Measurements from ENCODE around the gene ZMYND8. TPM values are rescaled to one million over a fixed set of nuclear protein-coding genes. Genes with fewer than 3 reads are reported as not detected.
A peak's percentile ranks its signal among the peaks of the same experiment; 100 is the strongest.

ZMYND8 gene
- polyA plus RNA-seq, 4 donors: 9.2 to 27.1 (median 16.3) TPM

- Histone ChIP-seq H3K36me3 (ENCODE audit: control insufficient read depth in 3 of 3, insufficient read depth in 2 of 3, low read depth in 1 of 3, low read length in 3 of 3) (peaks cover 8 to 43% (median 27%) of the 10 kb centered on the region in 3 donors), H3K4me3 (ENCODE audit: low read depth in 1 of 3, low read length in 3 of 3) (no peak overlapping the region), H3K9me3 (ENCODE audit: control insufficient read depth in 2 of 2, insufficient read depth in 1 of 2, low read depth in 1 of 2, low read length in 1 of 2) (no peaks in the 10 kb centered on the region), H3K27ac (ENCODE audit: low read depth in 1 of 3, low read length in 2 of 3) (no peak overlapping the region), H3K4me1 (ENCODE audit: control insufficient read depth in 3 of 3, insufficient read depth in 2 of 3, low read depth in 1 of 3, low read length in 2 of 3) (no peaks in the 10 kb centered on the region), H3K27me3 (ENCODE audit: control insufficient read depth in 3 of 3, insufficient read depth in 3 of 3, low read length in 3 of 3) (no peaks in the 10 kb centered on the region)
- no peak for DNase-seq
- WGBS, 3 donors: 90 to 93% (median 92%) methylated on average over 5 of the region's 5 CpGs
- no peak for FAIRE-seq
Measured at GRCh38 chr20:47286681-47287080, 69.8 kb downstream of the ZMYND8 start.

DNA sequence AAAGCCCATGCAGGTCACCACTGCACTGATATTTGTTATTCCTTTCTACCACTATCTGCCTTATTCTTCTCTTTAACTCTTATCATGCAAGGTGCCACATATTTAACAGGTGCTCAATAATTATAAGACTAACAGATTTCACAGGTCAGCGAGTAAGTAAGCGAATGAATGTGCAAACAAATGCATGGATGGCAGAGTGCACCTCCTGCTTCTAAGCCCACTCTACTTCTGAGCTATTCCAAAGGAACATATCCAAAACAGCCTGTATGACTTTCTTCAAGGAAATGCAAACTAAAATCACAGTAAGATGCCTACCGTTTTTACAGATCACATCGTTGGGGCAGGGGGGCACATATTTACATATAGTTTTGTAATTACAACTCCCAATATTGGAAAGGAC, 71.3 kb downstream of the ZMYND8 start:
- Histone ChIP-seq H3K27ac (ENCODE audit: low read depth in 1 of 3, low read length in 2 of 3) (no peak overlapping the region), H3K9me3 (ENCODE audit: control insufficient read depth in 2 of 2, insufficient read depth in 1 of 2, low read depth in 1 of 2, low read length in 1 of 2) (no peaks in the 10 kb centered on the region), H3K4me1 (ENCODE audit: control insufficient read depth in 3 of 3, insufficient read depth in 2 of 3, low read depth in 1 of 3, low read length in 2 of 3) (no peaks in the 10 kb centered on the region), H3K4me3 (ENCODE audit: low read depth in 1 of 3, low read length in 3 of 3) (no peak overlapping the region), H3K27me3 (ENCODE audit: control insufficient read depth in 3 of 3, insufficient read depth in 3 of 3, low read length in 3 of 3) (no peaks in the 10 kb centered on the region), H3K36me3 (ENCODE audit: control insufficient read depth in 3 of 3, insufficient read depth in 2 of 3, low read depth in 1 of 3, low read length in 3 of 3) (peaks cover 6 to 51% (median 24%) of the 10 kb centered on the region in 3 donors)
- no peak for DNase-seq
- WGBS, 3 donors: 88 to 90% (median 88%) methylated on average over 4 of the region's 4 CpGs
- no peak for FAIRE-seq

DNA sequence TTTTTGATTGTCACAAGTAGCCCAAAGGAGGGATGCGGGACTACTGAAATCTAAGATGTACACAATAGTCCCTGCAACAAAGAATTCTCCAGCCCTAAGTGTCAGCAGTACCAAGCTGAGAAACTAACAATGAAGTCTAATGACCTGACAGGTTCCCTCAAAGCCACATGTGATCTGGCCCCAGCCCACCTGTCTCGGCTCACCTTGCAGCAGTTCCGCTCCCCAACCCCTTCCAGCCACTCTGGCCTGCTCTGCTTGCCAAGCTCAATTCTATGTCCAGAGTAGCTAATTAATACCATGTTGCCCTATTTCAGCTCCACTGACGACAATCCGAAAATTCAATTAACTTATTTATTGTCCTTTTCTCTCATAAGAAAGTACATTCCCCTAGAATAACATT, 72.1 kb downstream of the ZMYND8 start:
- Histone ChIP-seq H3K36me3 (ENCODE audit: control insufficient read depth in 3 of 3, insufficient read depth in 2 of 3, low read depth in 1 of 3, low read length in 3 of 3) (peaks cover 7 to 57% (median 24%) of the 10 kb centered on the region in 3 donors), H3K4me1 (ENCODE audit: control insufficient read depth in 3 of 3, insufficient read depth in 2 of 3, low read depth in 1 of 3, low read length in 2 of 3) (no peaks in the 10 kb centered on the region), H3K9me3 (ENCODE audit: control insufficient read depth in 2 of 2, insufficient read depth in 1 of 2, low read depth in 1 of 2, low read length in 1 of 2) (no peaks in the 10 kb centered on the region), H3K27me3 (ENCODE audit: control insufficient read depth in 3 of 3, insufficient read depth in 3 of 3, low read length in 3 of 3) (no peaks in the 10 kb centered on the region), H3K27ac (ENCODE audit: low read depth in 1 of 3, low read length in 2 of 3) (no peak overlapping the region), H3K4me3 (ENCODE audit: low read depth in 1 of 3, low read length in 3 of 3) (no peak overlapping the region)
- FAIRE-seq (no peak), DNase-seq (no peak)
- WGBS, 3 donors: 97 to 98% (median 98%) methylated on average over 5 of the region's 5 CpGs

- Histone ChIP-seq H3K36me3 (ENCODE audit: control insufficient read depth in 3 of 3, insufficient read depth in 2 of 3, low read depth in 1 of 3, low read length in 3 of 3) (peaks cover 7 to 61% (median 21%) of the 10 kb centered on the region in 3 donors), H3K27ac (ENCODE audit: low read depth in 1 of 3, low read length in 2 of 3) (no peak overlapping the region), H3K27me3 (ENCODE audit: control insufficient read depth in 3 of 3, insufficient read depth in 3 of 3, low read length in 3 of 3) (no peaks in the 10 kb centered on the region), H3K4me1 (ENCODE audit: control insufficient read depth in 3 of 3, insufficient read depth in 2 of 3, low read depth in 1 of 3, low read length in 2 of 3) (no peaks in the 10 kb centered on the region), H3K9me3 (ENCODE audit: control insufficient read depth in 2 of 2, insufficient read depth in 1 of 2, low read depth in 1 of 2, low read length in 1 of 2) (no peaks in the 10 kb centered on the region), H3K4me3 (ENCODE audit: low read depth in 1 of 3, low read length in 3 of 3) (no peak overlapping the region)
- DNase-seq (no peak), FAIRE-seq (no peak)
- WGBS, 3 donors: 67 to 83% (median 69%) methylated on average over 3 of the region's 3 CpGs
Measured at GRCh38 chr20:47283411-47283810, 73.1 kb downstream of the ZMYND8 start.

DNA sequence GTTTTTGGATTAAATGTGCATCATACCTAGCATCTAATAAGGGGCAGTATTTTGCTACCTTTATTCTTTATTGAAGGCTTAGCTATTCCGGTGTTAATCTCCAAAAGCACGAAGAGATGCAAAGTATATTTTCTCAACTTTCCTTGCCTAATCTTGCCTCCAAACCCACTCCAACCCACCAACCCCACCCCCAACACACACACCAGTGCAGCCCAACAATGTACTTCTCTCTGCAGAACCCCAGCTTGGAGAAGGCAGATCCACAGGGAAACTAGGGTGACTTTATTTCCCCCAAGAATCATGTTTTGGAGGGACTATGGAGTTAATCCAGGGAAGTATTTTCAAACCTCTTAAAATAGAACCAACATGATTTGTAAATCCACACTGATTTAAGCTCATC, 73.6 kb downstream of the ZMYND8 start:
- Histone ChIP-seq H3K4me1 (ENCODE audit: control insufficient read depth in 3 of 3, insufficient read depth in 2 of 3, low read depth in 1 of 3, low read length in 2 of 3) (no peaks in the 10 kb centered on the region), H3K36me3 (ENCODE audit: control insufficient read depth in 3 of 3, insufficient read depth in 2 of 3, low read depth in 1 of 3, low read length in 3 of 3) (peaks cover 7 to 60% (median 25%) of the 10 kb centered on the region in 3 donors), H3K4me3 (ENCODE audit: low read depth in 1 of 3, low read length in 3 of 3) (no peak overlapping the region), H3K27me3 (ENCODE audit: control insufficient read depth in 3 of 3, insufficient read depth in 3 of 3, low read length in 3 of 3) (no peaks in the 10 kb centered on the region), H3K27ac (ENCODE audit: low read depth in 1 of 3, low read length in 2 of 3) (no peak overlapping the region), H3K9me3 (ENCODE audit: control insufficient read depth in 2 of 2, insufficient read depth in 1 of 2, low read depth in 1 of 2, low read length in 1 of 2) (no peaks in the 10 kb centered on the region)
- 94 to 96% (median 95%) methylated on average over 2 of the region's 2 CpGs for WGBS, 3 donors
- FAIRE-seq (no peak), DNase-seq (no peak)

- peaks cover 4 to 62% (median 17%) of the 10 kb centered on the region in 3 donors for H3K36me3 ChIP-seq (ENCODE audit: control insufficient read depth in 3 of 3, insufficient read depth in 2 of 3, low read depth in 1 of 3, low read length in 3 of 3)
- H3K27me3 ChIP-seq (ENCODE audit: control insufficient read depth in 3 of 3, insufficient read depth in 3 of 3, low read length in 3 of 3): no peaks in the 10 kb centered on the region
- no peaks in the 10 kb centered on the region for H3K4me1 ChIP-seq (ENCODE audit: control insufficient read depth in 3 of 3, insufficient read depth in 2 of 3, low read depth in 1 of 3, low read length in 2 of 3)
- no peaks in the 10 kb centered on the region for H3K9me3 ChIP-seq (ENCODE audit: control insufficient read depth in 2 of 2, insufficient read depth in 1 of 2, low read depth in 1 of 2, low read length in 1 of 2)
- no peak for DNase-seq
- H3K27ac ChIP-seq (ENCODE audit: low read depth in 1 of 3, low read length in 2 of 3): no peak overlapping the region
- 50 to 63% (median 59%) methylated on average over 4 of the region's 4 CpGs for WGBS, 3 donors
- H3K4me3 ChIP-seq (ENCODE audit: low read depth in 1 of 3, low read length in 3 of 3): no peak overlapping the region
- no peak for FAIRE-seq
Measured at GRCh38 chr20:47281376-47281775, 75.1 kb downstream of the ZMYND8 start.

DNA sequence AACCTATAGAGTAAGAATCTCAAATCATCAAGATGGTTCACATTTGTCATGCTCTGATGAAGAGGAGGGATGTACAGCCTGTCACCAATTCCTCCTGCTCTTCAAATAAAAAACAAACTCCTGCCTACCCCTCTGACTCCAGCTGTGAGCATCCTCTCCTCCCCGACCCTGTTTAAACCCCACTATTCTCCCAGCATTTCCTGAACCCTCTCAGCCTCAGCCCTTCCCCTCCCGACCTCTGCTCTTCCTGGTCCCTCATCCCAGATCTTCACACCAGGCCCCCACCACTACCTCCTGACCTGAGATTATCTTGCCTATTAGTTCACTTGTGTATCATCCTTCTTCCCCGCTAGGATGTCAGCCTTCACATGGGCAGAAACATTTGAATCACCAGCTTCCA, 75.8 kb downstream of the ZMYND8 start:
- H3K4me3 ChIP-seq (ENCODE audit: low read depth in 1 of 3, low read length in 3 of 3): no peak overlapping the region
- H3K27ac ChIP-seq (ENCODE audit: low read depth in 1 of 3, low read length in 2 of 3): no peak overlapping the region
- peaks cover 4 to 62% (median 20%) of the 10 kb centered on the region in 3 donors for H3K36me3 ChIP-seq (ENCODE audit: control insufficient read depth in 3 of 3, insufficient read depth in 2 of 3, low read depth in 1 of 3, low read length in 3 of 3)
- WGBS, 3 donors: 74 to 96% (median 86%) methylated on average over 3 of the region's 3 CpGs
- FAIRE-seq (no peak), DNase-seq (no peak)
- no peaks in the 10 kb centered on the region for H3K27me3 ChIP-seq (ENCODE audit: control insufficient read depth in 3 of 3, insufficient read depth in 3 of 3, low read length in 3 of 3)
- no peaks in the 10 kb centered on the region for H3K4me1 ChIP-seq (ENCODE audit: control insufficient read depth in 3 of 3, insufficient read depth in 2 of 3, low read depth in 1 of 3, low read length in 2 of 3)
- H3K9me3 ChIP-seq (ENCODE audit: control insufficient read depth in 2 of 2, insufficient read depth in 1 of 2, low read depth in 1 of 2, low read length in 1 of 2): no peaks in the 10 kb centered on the region

GRCh38 chr20:47280228-47280627, 76.3 kb downstream of the ZMYND8 start:
- no peak for FAIRE-seq
- Histone ChIP-seq H3K36me3 (ENCODE audit: control insufficient read depth in 3 of 3, insufficient read depth in 2 of 3, low read depth in 1 of 3, low read length in 3 of 3) (peaks cover 4 to 66% (median 23%) of the 10 kb centered on the region in 3 donors), H3K4me3 (ENCODE audit: low read depth in 1 of 3, low read length in 3 of 3) (no peak overlapping the region), H3K27ac (ENCODE audit: low read depth in 1 of 3, low read length in 2 of 3) (no peak overlapping the region), H3K9me3 (ENCODE audit: control insufficient read depth in 2 of 2, insufficient read depth in 1 of 2, low read depth in 1 of 2, low read length in 1 of 2) (no peaks in the 10 kb centered on the region), H3K27me3 (ENCODE audit: control insufficient read depth in 3 of 3, insufficient read depth in 3 of 3, low read length in 3 of 3) (no peaks in the 10 kb centered on the region), H3K4me1 (ENCODE audit: control insufficient read depth in 3 of 3, insufficient read depth in 2 of 3, low read depth in 1 of 3, low read length in 2 of 3) (no peaks in the 10 kb centered on the region)
- WGBS, 3 donors: 90 to 95% (median 92%) methylated on average over 7 of the region's 7 CpGs
- DNase-seq: no peak

GRCh38 chr20:47278907-47279348, 77.6 kb downstream of the ZMYND8 start:
- Histone ChIP-seq H3K36me3 (ENCODE audit: control insufficient read depth in 3 of 3, insufficient read depth in 2 of 3, low read depth in 1 of 3, low read length in 3 of 3) (peaks cover 4 to 64% (median 21%) of the 10 kb centered on the region in 3 donors), H3K4me1 (ENCODE audit: control insufficient read depth in 3 of 3, insufficient read depth in 2 of 3, low read depth in 1 of 3, low read length in 2 of 3) (no peaks in the 10 kb centered on the region), H3K9me3 (ENCODE audit: control insufficient read depth in 2 of 2, insufficient read depth in 1 of 2, low read depth in 1 of 2, low read length in 1 of 2) (no peaks in the 10 kb centered on the region), H3K27me3 (ENCODE audit: control insufficient read depth in 3 of 3, insufficient read depth in 3 of 3, low read length in 3 of 3) (no peaks in the 10 kb centered on the region), H3K27ac (ENCODE audit: low read depth in 1 of 3, low read length in 2 of 3) (no peak overlapping the region), H3K4me3 (ENCODE audit: low read depth in 1 of 3, low read length in 3 of 3) (no peak overlapping the region)
- DNase-seq: peak in 1 of 2 donors; percentile 11
- no peak for FAIRE-seq
- 77 to 86% (median 86%) methylated on average over 8 of the region's 8 CpGs for WGBS, 3 donors
